ENCODE results near the gene TXNL4A.

DNA sequence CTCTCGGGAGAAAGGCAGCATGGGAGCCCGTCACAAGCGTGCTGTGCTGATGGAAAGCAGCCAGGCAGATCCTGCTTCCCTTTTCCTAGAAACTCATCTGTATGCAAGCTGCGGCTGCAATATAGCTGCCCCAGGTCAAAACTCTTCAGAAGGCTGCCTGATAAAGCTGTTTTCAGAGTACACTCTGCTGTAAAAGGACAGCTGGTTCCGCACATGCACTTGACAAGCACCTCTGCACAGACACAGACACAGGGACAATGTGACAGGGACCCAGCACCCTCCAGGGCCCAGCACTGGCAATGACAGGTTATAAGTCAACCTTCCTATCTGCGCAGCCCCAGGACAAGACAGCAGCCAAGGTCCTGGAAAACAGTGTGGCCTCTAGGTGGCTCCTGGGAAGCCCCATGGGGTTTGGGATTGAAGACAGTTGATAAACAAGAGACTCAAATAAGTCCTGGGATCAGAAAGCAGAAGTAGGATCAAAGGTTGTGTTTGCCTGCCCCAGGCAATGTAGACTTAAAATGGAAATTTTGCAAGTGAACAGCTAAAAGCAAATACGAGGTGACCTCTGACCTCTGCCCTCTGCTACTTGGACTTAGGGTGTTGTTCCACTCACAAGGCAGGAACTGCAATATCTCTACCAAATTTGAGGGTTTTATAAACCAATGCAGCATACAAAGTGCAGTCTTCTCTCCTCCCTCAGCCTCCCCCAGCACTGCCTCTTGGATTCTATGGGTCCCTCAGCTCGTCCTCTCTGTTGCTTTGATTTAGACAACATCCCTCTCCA, 53.9 kb downstream of the TXNL4A start:
- TF ChIP-seq, protein P1, sequence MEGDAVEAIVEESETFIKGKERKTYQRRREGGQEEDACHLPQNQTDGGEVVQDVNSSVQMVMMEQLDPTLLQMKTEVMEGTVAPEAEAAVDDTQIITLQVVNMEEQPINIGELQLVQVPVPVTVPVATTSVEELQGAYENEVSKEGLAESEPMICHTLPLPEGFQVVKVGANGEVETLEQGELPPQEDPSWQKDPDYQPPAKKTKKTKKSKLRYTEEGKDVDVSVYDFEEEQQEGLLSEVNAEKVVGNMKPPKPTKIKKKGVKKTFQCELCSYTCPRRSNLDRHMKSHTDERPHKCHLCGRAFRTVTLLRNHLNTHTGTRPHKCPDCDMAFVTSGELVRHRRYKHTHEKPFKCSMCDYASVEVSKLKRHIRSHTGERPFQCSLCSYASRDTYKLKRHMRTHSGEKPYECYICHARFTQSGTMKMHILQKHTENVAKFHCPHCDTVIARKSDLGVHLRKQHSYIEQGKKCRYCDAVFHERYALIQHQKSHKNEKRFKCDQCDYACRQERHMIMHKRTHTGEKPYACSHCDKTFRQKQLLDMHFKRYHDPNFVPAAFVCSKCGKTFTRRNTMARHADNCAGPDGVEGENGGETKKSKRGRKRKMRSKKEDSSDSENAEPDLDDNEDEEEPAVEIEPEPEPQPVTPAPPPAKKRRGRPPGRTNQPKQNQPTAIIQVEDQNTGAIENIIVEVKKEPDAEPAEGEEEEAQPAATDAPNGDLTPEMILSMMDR (IDR thresholded peaks at IDR 0.05; ENCODE audit: insufficient read depth, low read length): no peak
- peak; percentile 62; the same call in 1 of the 2 replicates for TF ChIP-seq SPI1 (IDR thresholded peaks at IDR 0.05; ENCODE audit: borderline replicate concordance, low read depth)

All from HL-60 (cell line).